Endodermal cell (in vitro differentiated cells): ENCODE measurements around the gene TAS2R1. TPM values are rescaled to one million over a fixed set of nuclear protein-coding genes. Genes with fewer than 3 reads are reported as not detected.

ENCODE experiments used
- DNase-seq: peaks from one replicate; pipeline ENCODE4 v3.0.0-alpha.2; 2017
- H3K27ac ChIP-seq: 2 replicates; pipeline ENCODE4 v1.5.1; 2013; ENCODE audit warnings: mild to moderate bottlenecking, low read depth, low read length, moderate library complexity
- H3K27me3 ChIP-seq: 2 replicates; pipeline ENCODE4 v1.6.1; 2013; ENCODE audit warnings: mild to moderate bottlenecking, low read length, moderate library complexity; ENCODE audit not compliant: insufficient read depth, control insufficient read depth, poor library complexity, severe bottlenecking
- H3K36me3 ChIP-seq: 2 replicates; pipeline ENCODE4 v1.7.0; 2013; ENCODE audit warnings: mild to moderate bottlenecking, low read length, moderate library complexity; ENCODE audit not compliant: control insufficient read depth, insufficient read depth
- H3K4me1 ChIP-seq: one replicate; pipeline ENCODE4 v1.7.0; 2013; ENCODE audit warnings: low read length; ENCODE audit not compliant: control insufficient read depth, insufficient read depth
- H3K4me3 ChIP-seq: 2 replicates; pipeline ENCODE4 v1.5.1; 2013; ENCODE audit warnings: mild to moderate bottlenecking, low read length, moderate library complexity
- H3K9ac ChIP-seq: 2 replicates; pipeline ENCODE4 v1.6.1; 2013; ENCODE audit warnings: mild to moderate bottlenecking, low read length, moderate library complexity; ENCODE audit not compliant: poor library complexity, severe bottlenecking; ENCODE audit errors: extremely low read depth
- H3K9me3 ChIP-seq: 2 replicates; pipeline ENCODE4 v1.6.1; 2013; ENCODE audit warnings: mild to moderate bottlenecking, low read length, moderate library complexity; ENCODE audit not compliant: control insufficient read depth
- H3K27ac Mint-ChIP-seq: 2 replicates; pipeline ENCODE4 v1.8.0; 2020; ENCODE audit warnings: mixed read lengths
- H3K27me3 Mint-ChIP-seq: 2 replicates; pipeline ENCODE4 v1.8.0; 2021; ENCODE audit warnings: mild to moderate bottlenecking, mixed read lengths; ENCODE audit not compliant: insufficient read depth
- H3K36me3 Mint-ChIP-seq: 2 replicates; pipeline ENCODE4 v1.8.0; 2020; ENCODE audit warnings: low read depth, mixed read lengths
- H3K4me1 Mint-ChIP-seq: 2 replicates; pipeline ENCODE4 v1.8.0; 2020; ENCODE audit warnings: mixed read lengths
- H3K4me3 Mint-ChIP-seq: 2 replicates; pipeline ENCODE4 v1.8.0; 2020; ENCODE audit warnings: mild to moderate bottlenecking, moderate library complexity, mixed read lengths
- H3K9me3 Mint-ChIP-seq: 2 replicates; pipeline ENCODE4 v1.8.0; 2020; ENCODE audit warnings: mild to moderate bottlenecking, mixed read lengths
- WGBS, 2 experiments: methylation state at CpG; one replicate each; pipeline versions ENCODE4 v1.1.5 to v1.1.7; 2013; ENCODE audit warnings: missing lambda C conversion rate in 2 of 2, mixed read lengths in 1 of 2; ENCODE audit not compliant: insufficient coverage in 1 of 2, insufficient read length in 1 of 2; 5-methylcytosine and 5-hydroxymethylcytosine counted together
- total RNA-seq, 2 donors: library from RNA; stranded (reverse); fragmentation: NEBNext Ultra II Directional in 1 of 2; extraction: Animal tissue kit (Norgen Biotek cat#: 25700) in 1 of 2; gene quantifications; 2 replicates in 1 of 2; 3 replicates in 1 of 2; pipeline ENCODE4 v1.2.1, GENCODE V29; 2021
- TF ChIP-seq, protein P1 (sequence below): fragments of 200-600 bp; sonication (generic); conservative IDR thresholded peaks from 2 replicates; pipeline ENCODE4 v1.5.0; 2021; ENCODE audit warnings: antibody characterized with exemption, mild to moderate bottlenecking

Gene TAS2R1
- total RNA-seq, 2 donors from 2014 or later, result 0.24 TPM; not detected in 1

GRCh38 chr5:9646843-9647242 is 16.7 kb upstream of the TAS2R1 start:
- TF ChIP-seq, protein P1, sequence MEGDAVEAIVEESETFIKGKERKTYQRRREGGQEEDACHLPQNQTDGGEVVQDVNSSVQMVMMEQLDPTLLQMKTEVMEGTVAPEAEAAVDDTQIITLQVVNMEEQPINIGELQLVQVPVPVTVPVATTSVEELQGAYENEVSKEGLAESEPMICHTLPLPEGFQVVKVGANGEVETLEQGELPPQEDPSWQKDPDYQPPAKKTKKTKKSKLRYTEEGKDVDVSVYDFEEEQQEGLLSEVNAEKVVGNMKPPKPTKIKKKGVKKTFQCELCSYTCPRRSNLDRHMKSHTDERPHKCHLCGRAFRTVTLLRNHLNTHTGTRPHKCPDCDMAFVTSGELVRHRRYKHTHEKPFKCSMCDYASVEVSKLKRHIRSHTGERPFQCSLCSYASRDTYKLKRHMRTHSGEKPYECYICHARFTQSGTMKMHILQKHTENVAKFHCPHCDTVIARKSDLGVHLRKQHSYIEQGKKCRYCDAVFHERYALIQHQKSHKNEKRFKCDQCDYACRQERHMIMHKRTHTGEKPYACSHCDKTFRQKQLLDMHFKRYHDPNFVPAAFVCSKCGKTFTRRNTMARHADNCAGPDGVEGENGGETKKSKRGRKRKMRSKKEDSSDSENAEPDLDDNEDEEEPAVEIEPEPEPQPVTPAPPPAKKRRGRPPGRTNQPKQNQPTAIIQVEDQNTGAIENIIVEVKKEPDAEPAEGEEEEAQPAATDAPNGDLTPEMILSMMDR, result no peak
- Mint-ChIP-seq H3K27ac (no peak overlapping the region), H3K27me3 (no peaks in the 10 kb centered on the region), H3K36me3 (no peaks in the 10 kb centered on the region), H3K4me1 (peaks cover 7% of the 10 kb centered on the region), H3K9me3 (no peaks in the 10 kb centered on the region), H3K4me3 (no peak overlapping the region)
- Histone ChIP-seq H3K4me1 (peaks cover 6% of the 10 kb centered on the region), H3K4me3 (no peak overlapping the region), H3K27me3 (no peaks in the 10 kb centered on the region), H3K36me3 (no peaks in the 10 kb centered on the region), H3K9me3 (peaks cover 5% of the 10 kb centered on the region), H3K27ac (no peak overlapping the region), H3K9ac (no peak overlapping the region)
- 86% methylated on average over 1 of the region's 2 CpGs; no CpG with 5 or more reads in 1 of the 2 experiments for WGBS, 2 experiments
- DNase-seq, result no peak

DNA sequence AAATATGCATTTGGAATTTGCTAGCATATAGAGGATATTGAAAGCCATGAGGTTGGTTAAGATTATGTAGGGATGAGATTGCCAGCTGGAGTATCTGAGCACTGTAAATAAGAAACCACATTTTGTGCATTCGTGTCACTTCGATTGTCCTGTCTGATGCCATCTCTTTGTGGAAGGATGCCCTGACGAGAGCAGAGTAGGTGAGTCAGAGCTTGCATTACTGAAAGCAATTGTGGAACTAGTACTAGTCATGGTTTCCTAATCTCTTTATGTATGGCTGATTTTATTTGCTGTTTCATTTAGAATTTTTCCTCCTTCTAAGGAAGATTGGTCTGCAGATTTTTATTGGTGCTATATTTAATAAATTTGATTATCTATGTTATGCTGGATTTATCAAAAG is 14.5 kb upstream of the TAS2R1 start:
- H3K4me3 ChIP-seq, result no peak overlapping the region
- peaks cover 6% of the 10 kb centered on the region for H3K9me3 ChIP-seq
- peaks cover 6% of the 10 kb centered on the region for H3K4me1 ChIP-seq
- no peak overlapping the region for H3K9ac ChIP-seq
- Mint-ChIP-seq H3K27me3 (no peaks in the 10 kb centered on the region), H3K9me3 (peaks cover 1% of the 10 kb centered on the region), H3K36me3 (no peaks in the 10 kb centered on the region), H3K27ac (no peak overlapping the region), H3K4me1 (peaks cover 7% of the 10 kb centered on the region), H3K4me3 (no peak overlapping the region)
- TF ChIP-seq, protein P1, result no peak
- DNase-seq, result no peak
- no peaks in the 10 kb centered on the region for H3K27me3 ChIP-seq
- H3K27ac ChIP-seq, result no peak overlapping the region
- 80 to 93% methylated on average over 3 of the region's 3 CpGs for WGBS, 2 experiments
- no peaks in the 10 kb centered on the region for H3K36me3 ChIP-seq

- DNase-seq, result no peak
- Mint-ChIP-seq H3K4me1 (no peaks in the 10 kb centered on the region), H3K27me3 (peaks cover 2% of the 10 kb centered on the region), H3K9me3 (peaks cover 21% of the 10 kb centered on the region), H3K27ac (no peak overlapping the region), H3K4me3 (no peak overlapping the region), H3K36me3 (peaks cover 5% of the 10 kb centered on the region)
- Histone ChIP-seq H3K4me3 (no peak overlapping the region), H3K4me1 (no peaks in the 10 kb centered on the region), H3K36me3 (no peaks in the 10 kb centered on the region), H3K27me3 (no peaks in the 10 kb centered on the region), H3K9ac (no peak overlapping the region), H3K27ac (no peak overlapping the region), H3K9me3 (peaks cover 19% of the 10 kb centered on the region)
- TF ChIP-seq, protein P1, result no peak
- WGBS, 2 experiments, result 76 to 81% methylated on average over 2 of the region's 2 CpGs
Measured at GRCh38 chr5:9642621-9643020, 12.5 kb upstream of the TAS2R1 start.
